Upper lobe of left lung (tissue), 4 donors: ENCODE results near the gene MRGPRF.

Experiments used
- CTCF ChIP-seq, 6 experiments: fragments of 450-650 bp in 4 of 6; fragments of 200-600 bp in 2 of 6; sonication (generic) in 2 of 6; IDR thresholded peaks; one replicate each; pipeline ENCODE4 v1.5.1; 2016 to 2019; ENCODE audit warnings: antibody characterized with exemption in 6 of 6
- POLR2A ChIP-seq, 4 donors: fragments of 450-650 bp; IDR thresholded peaks; one replicate each; pipeline ENCODE4 v1.5.1; 2016 to 2017; ENCODE audit warnings: antibody characterized with exemption in 4 of 4, mild to moderate bottlenecking in 2 of 4

GRCh38 chr11:69000831-69001242 is 12.2 kb downstream of the MRGPRF start:
- peak; percentile 15 to 49 (median 30) for TF ChIP-seq CTCF (IDR thresholded peaks at IDR 0.05)
- TF ChIP-seq POLR2A (IDR thresholded peaks at IDR 0.05): no peak
